Measurements from ENCODE around the gene KCNJ2. TPM values are rescaled to one million over a fixed set of nuclear protein-coding genes. Genes with fewer than 3 reads are reported as not detected.

KCNJ2 gene
- total RNA-seq, 4 donors from 2014 or later = 2.7 to 18.0 (median 6.7) TPM

DNA sequence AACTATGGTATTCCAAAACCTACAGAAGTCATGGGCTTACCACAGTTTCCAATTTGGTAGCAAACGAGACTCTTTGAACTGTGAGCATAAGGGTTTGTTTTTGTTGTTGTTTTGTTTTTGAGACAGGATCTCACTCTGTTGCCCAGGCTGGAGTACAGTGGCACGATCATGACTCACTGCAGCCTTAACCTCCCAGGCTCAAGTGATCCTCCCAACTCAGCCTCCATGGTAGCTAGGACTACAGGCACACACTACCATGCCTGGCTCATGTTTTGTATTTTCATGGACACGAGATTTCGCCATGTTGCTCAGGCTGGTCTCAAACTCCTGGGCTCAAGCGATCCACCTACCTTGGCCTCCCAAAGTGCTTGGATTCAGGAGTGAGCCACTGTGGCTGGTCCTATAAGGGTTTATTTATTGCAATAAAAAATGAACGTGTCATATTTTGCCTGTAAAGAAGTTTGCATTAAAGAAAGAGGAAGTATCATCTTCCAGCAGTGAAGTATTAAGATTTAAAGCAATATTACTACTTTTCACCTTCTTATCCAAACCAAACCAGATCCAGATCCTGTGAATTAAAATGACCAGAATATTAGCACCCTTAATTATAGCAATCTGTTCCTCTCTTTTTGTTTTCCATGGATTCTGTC lies 37.2 kb downstream of the KCNJ2 start:
- H3K4me3 ChIP-seq = no peak overlapping the region
- DNase-seq (ENCODE audit: low spot score in 2 of 2) = no peak
- H3K9me3 ChIP-seq = no peaks in the 10 kb centered on the region
- TF ChIP-seq EP300 (IDR thresholded peaks at IDR 0.05) (no peak), POLR2A (IDR thresholded peaks at IDR 0.05) (no peak)
- TF ChIP-seq, protein P1, sequence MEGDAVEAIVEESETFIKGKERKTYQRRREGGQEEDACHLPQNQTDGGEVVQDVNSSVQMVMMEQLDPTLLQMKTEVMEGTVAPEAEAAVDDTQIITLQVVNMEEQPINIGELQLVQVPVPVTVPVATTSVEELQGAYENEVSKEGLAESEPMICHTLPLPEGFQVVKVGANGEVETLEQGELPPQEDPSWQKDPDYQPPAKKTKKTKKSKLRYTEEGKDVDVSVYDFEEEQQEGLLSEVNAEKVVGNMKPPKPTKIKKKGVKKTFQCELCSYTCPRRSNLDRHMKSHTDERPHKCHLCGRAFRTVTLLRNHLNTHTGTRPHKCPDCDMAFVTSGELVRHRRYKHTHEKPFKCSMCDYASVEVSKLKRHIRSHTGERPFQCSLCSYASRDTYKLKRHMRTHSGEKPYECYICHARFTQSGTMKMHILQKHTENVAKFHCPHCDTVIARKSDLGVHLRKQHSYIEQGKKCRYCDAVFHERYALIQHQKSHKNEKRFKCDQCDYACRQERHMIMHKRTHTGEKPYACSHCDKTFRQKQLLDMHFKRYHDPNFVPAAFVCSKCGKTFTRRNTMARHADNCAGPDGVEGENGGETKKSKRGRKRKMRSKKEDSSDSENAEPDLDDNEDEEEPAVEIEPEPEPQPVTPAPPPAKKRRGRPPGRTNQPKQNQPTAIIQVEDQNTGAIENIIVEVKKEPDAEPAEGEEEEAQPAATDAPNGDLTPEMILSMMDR (IDR thresholded peaks at IDR 0.05) = no peak
- no peaks in the 10 kb centered on the region for H3K27me3 ChIP-seq
- 75 to 78% methylated on average over 6 of the region's 6 CpGs for WGBS, 2 donors
- no peak overlapping the region for H3K27ac ChIP-seq
- no peaks in the 10 kb centered on the region for H3K36me3 ChIP-seq
- no peaks in the 10 kb centered on the region for H3K4me1 ChIP-seq

DNA sequence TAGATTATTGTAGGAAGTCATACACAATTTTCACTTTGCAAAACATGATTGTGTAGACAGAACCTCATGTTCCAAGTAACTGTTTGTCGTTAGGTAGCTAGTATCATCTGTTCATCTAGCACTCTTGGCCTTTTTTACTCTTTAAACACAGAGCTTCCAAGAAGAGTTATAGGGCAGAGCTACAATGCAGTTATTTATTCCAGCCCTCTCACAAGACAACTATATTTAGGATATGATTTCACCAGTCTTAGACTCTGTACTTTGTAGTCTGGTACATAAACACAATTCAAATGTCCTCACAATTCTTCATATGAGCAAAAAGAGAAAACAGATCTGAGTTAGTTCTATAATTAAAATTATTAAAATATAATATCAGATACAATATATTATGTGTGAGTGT lies 37.9 kb downstream of the KCNJ2 start:
- no peak overlapping the region for H3K4me3 ChIP-seq
- 37 to 45% methylated on average over 1 of the region's 1 CpG for WGBS, 2 donors

GRCh38 chr17:70208080-70208794 lies 38.9 kb downstream of the KCNJ2 start:
- no peaks in the 10 kb centered on the region for H3K27me3 ChIP-seq
- TF ChIP-seq, protein P1 (IDR thresholded peaks at IDR 0.05) = no peak
- no peak for TF ChIP-seq POLR2A (IDR thresholded peaks at IDR 0.05)
- TF ChIP-seq EP300 (IDR thresholded peaks at IDR 0.05) = no peak
- WGBS, 2 donors = 80 to 82% methylated on average over 7 of the region's 7 CpGs
- no peak overlapping the region for H3K4me3 ChIP-seq
- no peaks in the 10 kb centered on the region for H3K36me3 ChIP-seq
- no peak overlapping the region for H3K27ac ChIP-seq
- no peaks in the 10 kb centered on the region for H3K4me1 ChIP-seq
- no peak for DNase-seq (ENCODE audit: low spot score in 2 of 2)
- H3K9me3 ChIP-seq = no peaks in the 10 kb centered on the region

More for the DNA sequence above, 37.9 kb downstream of the KCNJ2 start:
- TF ChIP-seq POLR2A (IDR thresholded peaks at IDR 0.05) (no peak), EP300 (IDR thresholded peaks at IDR 0.05) (no peak)
- TF ChIP-seq, protein P1 (IDR thresholded peaks at IDR 0.05) = no peak
- Histone ChIP-seq H3K27me3 (no peaks in the 10 kb centered on the region), H3K27ac (no peak overlapping the region), H3K4me1 (no peaks in the 10 kb centered on the region), H3K36me3 (no peaks in the 10 kb centered on the region), H3K9me3 (no peaks in the 10 kb centered on the region)
- no peak for DNase-seq (ENCODE audit: low spot score in 2 of 2)

- no peak overlapping the region for H3K27ac ChIP-seq
- WGBS, 2 donors = 72 to 73% methylated on average over 6 of the region's 6 CpGs
- no peaks in the 10 kb centered on the region for H3K4me1 ChIP-seq
- no peaks in the 10 kb centered on the region for H3K36me3 ChIP-seq
- H3K9me3 ChIP-seq = no peaks in the 10 kb centered on the region
- no peaks in the 10 kb centered on the region for H3K27me3 ChIP-seq
- H3K4me3 ChIP-seq = no peak overlapping the region
- no peak for DNase-seq (ENCODE audit: low spot score in 2 of 2)
- TF ChIP-seq, protein P1 (IDR thresholded peaks at IDR 0.05) = no peak
- TF ChIP-seq EP300 (IDR thresholded peaks at IDR 0.05) = no peak
These were observed 39.7 kb downstream of the KCNJ2 start for GRCh38 chr17:70208825-70209555.

DNA sequence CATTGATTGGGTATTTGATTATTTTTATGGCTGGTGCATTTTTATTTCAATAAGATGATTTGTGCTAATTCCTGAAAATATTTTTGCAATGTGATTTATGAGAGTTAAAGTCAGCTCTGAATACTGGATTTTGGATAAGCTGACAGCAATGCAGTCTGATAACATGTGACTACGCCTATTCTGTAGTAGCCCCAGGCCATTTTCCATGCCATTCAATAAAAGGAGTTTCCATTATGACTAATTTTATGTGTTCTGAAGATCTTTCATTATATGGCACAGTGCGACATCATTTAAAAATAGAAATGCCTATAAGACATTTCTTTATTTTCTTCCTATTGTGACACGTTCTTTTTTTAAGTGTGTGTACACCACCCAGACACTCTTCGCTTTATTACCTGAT lies 46.3 kb downstream of the KCNJ2 start:
- WGBS, 2 donors = 57 to 67% methylated on average over 4 of the region's 4 CpGs
- H3K9me3 ChIP-seq = no peaks in the 10 kb centered on the region

More for the DNA sequence above, 46.3 kb downstream of the KCNJ2 start:
- Histone ChIP-seq H3K36me3 (no peaks in the 10 kb centered on the region), H3K27ac (no peak overlapping the region), H3K4me1 (no peaks in the 10 kb centered on the region), H3K4me3 (no peak overlapping the region), H3K27me3 (no peaks in the 10 kb centered on the region)
- no peak for TF ChIP-seq POLR2A (IDR thresholded peaks at IDR 0.05)
- TF ChIP-seq, protein P1 (IDR thresholded peaks at IDR 0.05) = no peak
- TF ChIP-seq EP300 (IDR thresholded peaks at IDR 0.05) = no peak
- no peak for DNase-seq (ENCODE audit: low spot score in 2 of 2)

Measured in tibial nerve (tissue), 4 donors.